SK-N-SH (cell line): Measurements from ENCODE around the gene DNMBP. TPM values are rescaled to one million over a fixed set of nuclear protein-coding genes. Genes with fewer than 3 reads are reported as not detected.

Experiments used
- CTCF ChIA-PET: fragments of 300-600, 350-600 bp; formaldehyde crosslinking; extraction: SDS; loops from one replicate; lab custom pipeline; 2021; lab: Yijun Ruan, JAX
- POLR2A ChIA-PET: fragments of 350-600 bp; sonication (Branson Sonifier 250); formaldehyde crosslinking; extraction: SDS; loops from one replicate; lab custom pipeline; 2020; ENCODE audit warnings: antibody characterized with exemption, inconsistent platforms; lab: Yijun Ruan, JAX
- DNase-seq: peaks from one replicate; pipeline ENCODE4 v3.0.0; 2012
- H2AFZ ChIP-seq: fragments of 200-600 bp; sonication (generic); 2 replicates; pipeline ENCODE4 v1.8.1; 2016; ENCODE audit warnings: antibody characterized with exemption, mild to moderate bottlenecking, low read depth
- H3F3A ChIP-seq: fragments of 200-600 bp; sonication (generic); replicated peaks from 2 replicates; pipeline ENCODE3; 2016; ENCODE audit warnings: antibody characterized with exemption, mild to moderate bottlenecking; ENCODE audit not compliant: insufficient read depth
- H3K27ac ChIP-seq, 2 experiments: fragments of 200-500 bp in 1 of 2; fragments of 200-600 bp in 1 of 2; sonication (Bioruptor generic) in 1 of 2; sonication (generic), shearing (Covaris generic) in 1 of 2; 2 replicates each; pipeline versions ENCODE4 v1.5.1 to v1.6.1; 2014 to 2016; ENCODE audit warnings: low read depth in 2 of 2, inconsistent platforms in 1 of 2, low read length in 1 of 2, mild to moderate bottlenecking in 1 of 2, mixed read lengths in 1 of 2
- H3K27me3 ChIP-seq: fragments of 200-600 bp; sonication (generic), shearing (Covaris generic); 2 replicates; pipeline ENCODE4 v1.6.1; 2016; ENCODE audit warnings: mixed run types; ENCODE audit not compliant: insufficient read depth
- H3K36me3 ChIP-seq, 2 experiments: fragments of 200-500 bp in 1 of 2; fragments of 200-600 bp in 1 of 2; sonication (Bioruptor generic) in 1 of 2; sonication (generic) in 1 of 2; replicated peaks in 1 of 2; 2 replicates each; pipeline versions ENCODE3 to v1.5.1; 2014 to 2016; ENCODE audit warnings: low read length in 1 of 2, mild to moderate bottlenecking in 1 of 2; ENCODE audit not compliant: insufficient read depth in 2 of 2, control insufficient read depth in 1 of 2
- H3K4me1 ChIP-seq, 2 experiments: fragments of 200-500 bp in 1 of 2; fragments of 200-600 bp in 1 of 2; sonication (Bioruptor generic) in 1 of 2; sonication (generic), shearing (Covaris generic) in 1 of 2; 2 replicates each; pipeline versions ENCODE4 v1.5.1 to v1.6.1; 2014 to 2016; ENCODE audit warnings: low read depth in 1 of 2, low read length in 1 of 2, mixed run types in 1 of 2; ENCODE audit not compliant: insufficient read depth in 2 of 2, control insufficient read depth in 1 of 2
- H3K4me2 ChIP-seq: fragments of 200-600 bp; sonication (generic), shearing (Covaris generic); 2 replicates; pipeline ENCODE4 v1.6.1; 2017; ENCODE audit warnings: mixed run types
- H3K4me3 ChIP-seq, 2 experiments: fragments of 200-500 bp in 1 of 2; fragments of 200-600 bp in 1 of 2; sonication (Bioruptor generic) in 1 of 2; sonication (generic), shearing (Covaris generic) in 1 of 2; 2 replicates each; pipeline versions ENCODE4 v1.5.1 to v1.8.1; 2014 to 2016; ENCODE audit warnings: low read depth in 2 of 2, inconsistent platforms in 1 of 2, low read length in 1 of 2, mild to moderate bottlenecking in 1 of 2, mixed read lengths in 1 of 2, moderate library complexity in 1 of 2
- H3K79me2 ChIP-seq: fragments of 200-600 bp; sonication (generic); 2 replicates; pipeline ENCODE4 v1.8.1; 2017; ENCODE audit warnings: mild to moderate bottlenecking; ENCODE audit not compliant: insufficient read depth
- H3K9ac ChIP-seq: fragments of 200-600 bp; sonication (generic); 2 replicates; pipeline ENCODE4 v1.6.1; 2017; ENCODE audit warnings: mixed run types
- H3K9me2 ChIP-seq: fragments of 200-600 bp; sonication (generic); 2 replicates; pipeline ENCODE4 v1.6.1; 2017; ENCODE audit warnings: mixed run types
- H3K9me3 ChIP-seq: fragments of 200-600 bp; sonication (generic); 2 replicates; pipeline ENCODE4 v1.6.1; 2017; ENCODE audit warnings: mixed run types, mild to moderate bottlenecking, moderate library complexity
- H4K20me1 ChIP-seq: fragments of 200-600 bp; sonication (generic); 2 replicates; pipeline ENCODE4 v1.6.1; 2017; ENCODE audit warnings: mild to moderate bottlenecking, mixed run types; ENCODE audit not compliant: insufficient read depth
- CHD2 ChIP-seq: fragments of 150-350 bp; IDR thresholded peaks from 2 replicates; pipeline ENCODE4 v1.6.1; 2018; ENCODE audit warnings: low read length; ENCODE audit not compliant: partially characterized antibody
- CTCF ChIP-seq: fragments of 200-600 bp; sonication (generic); IDR thresholded peaks from 2 replicates; pipeline ENCODE4 v1.6.1; 2017; ENCODE audit warnings: antibody characterized with exemption, mild to moderate bottlenecking, moderate library complexity
- ELF1 ChIP-seq: IDR thresholded peaks from 2 replicates; pipeline ENCODE4 v1.4.0; 2012
- EP300 ChIP-seq, 2 experiments: IDR thresholded peaks; 2 replicates each; pipeline versions ENCODE4 v1.4.0 to v1.6.1; 2012; ENCODE audit warnings: borderline replicate concordance in 1 of 2, low read depth in 1 of 2, low read length in 1 of 2
- FOXJ3 ChIP-seq: sonication (generic); formaldehyde crosslinking; IDR thresholded peaks from 2 replicates; pipeline ENCODE4 v1.5.1; 2020; ENCODE audit warnings: mild to moderate bottlenecking, missing genetic modification reagents
- FOXM1 ChIP-seq: IDR thresholded peaks from 2 replicates; pipeline ENCODE4 v1.4.0; 2012; ENCODE audit warnings: low read depth, mild to moderate bottlenecking
- IRF3 ChIP-seq: fragments of 150-350 bp; IDR thresholded peaks from 2 replicates; pipeline ENCODE4 v1.6.1; 2016; ENCODE audit warnings: mild to moderate bottlenecking, low read depth, low read length
- MAX ChIP-seq: IDR thresholded peaks from 2 replicates; pipeline ENCODE4 v1.4.0; 2012; ENCODE audit warnings: low read depth
- NFIC ChIP-seq: IDR thresholded peaks from 2 replicates; pipeline ENCODE4 v1.4.0; 2012; ENCODE audit warnings: borderline replicate concordance
- POLR2AphosphoS5 ChIP-seq: IDR thresholded peaks from 2 replicates; pipeline ENCODE4 v1.6.1; 2012; ENCODE audit warnings: low read depth, low read length
- RAD21 ChIP-seq: IDR thresholded peaks from 2 replicates; pipeline ENCODE4 v1.6.1; 2012; ENCODE audit warnings: mild to moderate bottlenecking, low read length
- RCOR1 ChIP-seq: fragments of 150-350 bp; IDR thresholded peaks from 2 replicates; pipeline ENCODE4 v1.6.1; 2017; ENCODE audit warnings: antibody characterized with exemption, low read length
- RXRA ChIP-seq: IDR thresholded peaks from 2 replicates; pipeline ENCODE4 v1.4.0; 2012; ENCODE audit warnings: low read depth, mild to moderate bottlenecking, borderline replicate concordance
- SIN3A ChIP-seq: IDR thresholded peaks from 2 replicates; pipeline ENCODE4 v1.6.1; 2012; ENCODE audit warnings: low read depth, mild to moderate bottlenecking, low read length, moderate library complexity, borderline replicate concordance
- SMC3 ChIP-seq: IDR thresholded peaks from 2 replicates; pipeline ENCODE4 v1.6.1; 2012; ENCODE audit warnings: low read depth, low read length, improper control_type of control experiment
- USF1 ChIP-seq: IDR thresholded peaks from 2 replicates; pipeline ENCODE4 v1.4.0; 2012; ENCODE audit warnings: low read depth, borderline replicate concordance
- WGBS: methylation state at CpG from one replicate; pipeline ENCODE4 v1.1.6; 2017; ENCODE audit warnings: low lambda C conversion rate; 5-methylcytosine and 5-hydroxymethylcytosine counted together
- polyA plus RNA-seq, 3 experiments: library from polyadenylated mRNA; depleted of rRNA; stranded (reverse); fragments of >200 nt; gene quantifications; 2 replicates each; pipeline ENCODE4 v1.2.3, GENCODE V29; 2012
- TF ChIP-seq, protein P1 (sequence below): fragments of 150-350 bp; IDR thresholded peaks from 2 replicates; pipeline ENCODE4 v1.6.1; 2017; ENCODE audit warnings: antibody characterized with exemption, low read length, low read depth, borderline replicate concordance

The DNMBP gene
- polyA plus RNA-seq, 1 of the 3 experiments (the other 2 are of a cell fraction): 40.2 TPM

- Histone ChIP-seq H3K4me3 (no peak overlapping the region), H3K9me3 (no peaks in the 10 kb centered on the region), H3K4me2 (no peak overlapping the region), H3K27ac (no peak overlapping the region; a peak in 1 of 4 replicates), H3K4me1 (no peaks in the 10 kb centered on the region), H3K9ac (no peak overlapping the region), H3K9me2 (no peaks in the 10 kb centered on the region), H4K20me1 (no peaks in the 10 kb centered on the region), H3K79me2 (no peaks in the 10 kb centered on the region), H3K36me3 (no peaks in the 10 kb centered on the region), H3F3A (no peaks in the 10 kb centered on the region), H2AFZ (peak overlapping the region; percentile 52), H3K27me3 (no peaks in the 10 kb centered on the region)
- ChIA-PET POLR2A (no interaction called here), CTCF (interaction anchor here (0.7 to 10.6 kb wide), 6 partner anchors 9 to 192 kb away, joined by 3 to 108 read pairs (median 28); partner anchors contain the start of gene DNMBP)
- TF ChIP-seq RCOR1: 0 out of 2 replicates have a peak, but pooled peaks have one; percentile 19
- peak; percentile 10 for TF ChIP-seq CHD2
- TF ChIP-seq RAD21: peak; percentile 78
- TF ChIP-seq USF1: no peak
- TF ChIP-seq SMC3: peak; percentile 50
- TF ChIP-seq MAX: peak; percentile 41; the same call in 1 of the 2 replicates
- TF ChIP-seq, protein P1, sequence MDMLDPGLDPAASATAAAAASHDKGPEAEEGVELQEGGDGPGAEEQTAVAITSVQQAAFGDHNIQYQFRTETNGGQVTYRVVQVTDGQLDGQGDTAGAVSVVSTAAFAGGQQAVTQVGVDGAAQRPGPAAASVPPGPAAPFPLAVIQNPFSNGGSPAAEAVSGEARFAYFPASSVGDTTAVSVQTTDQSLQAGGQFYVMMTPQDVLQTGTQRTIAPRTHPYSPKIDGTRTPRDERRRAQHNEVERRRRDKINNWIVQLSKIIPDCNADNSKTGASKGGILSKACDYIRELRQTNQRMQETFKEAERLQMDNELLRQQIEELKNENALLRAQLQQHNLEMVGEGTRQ: no peak
- peak; percentile 72 for TF ChIP-seq CTCF
- WGBS: 63% methylated on average over 6 of the region's 6 CpGs
- peak; percentile 50 for DNase-seq
Observed at GRCh38 chr10:99854860-99855259, 154.9 kb downstream of the DNMBP start.

- no peaks in the 10 kb centered on the region for H3K9me3 ChIP-seq
- CTCF ChIA-PET: interaction anchor here (0.7 to 10.6 kb wide), 6 partner anchors 8 to 193 kb away, joined by 3 to 108 read pairs (median 28); partner anchors contain the start of gene DNMBP
- H3K27ac ChIP-seq: no peak overlapping the region
Observed at GRCh38 chr10:99853655-99854054, 156.1 kb downstream of the DNMBP start.

More at GRCh38 chr10:99853655-99854054, 156.1 kb downstream of the DNMBP start:
- Histone ChIP-seq H3K79me2 (no peaks in the 10 kb centered on the region), H3F3A (no peaks in the 10 kb centered on the region), H3K27me3 (no peaks in the 10 kb centered on the region), H4K20me1 (no peaks in the 10 kb centered on the region), H3K4me1 (no peaks in the 10 kb centered on the region), H2AFZ (no peak overlapping the region), H3K4me3 (no peak overlapping the region), H3K4me2 (no peak overlapping the region), H3K36me3 (no peaks in the 10 kb centered on the region), H3K9me2 (no peaks in the 10 kb centered on the region), H3K9ac (no peak overlapping the region)
- no peak for TF ChIP-seq POLR2AphosphoS5
- TF ChIP-seq SIN3A: no peak
- TF ChIP-seq EP300 (IDR thresholded peaks at IDR 0.05; ENCODE audit: borderline replicate concordance in 1 of 2, low read depth in 1 of 2, low read length in 1 of 2): no peak
- no peak for TF ChIP-seq IRF3
- no peak for TF ChIP-seq SMC3
- TF ChIP-seq ELF1: no peak
- TF ChIP-seq RXRA: no peak
- no peak for TF ChIP-seq FOXM1
- TF ChIP-seq NFIC: no peak
- no peak for TF ChIP-seq RAD21
- no peak for TF ChIP-seq FOXJ3 (CRISPR knock-in tag)
- WGBS: 87% methylated on average over 3 of the region's 3 CpGs
- POLR2A ChIA-PET: no interaction called here
- DNase-seq: no peak
